Peyer's patch (tissue), 4 donors: Measurements from ENCODE around the gene CHAMP1.

Source experiments
- CTCF ChIP-seq, 6 experiments: fragments of 450-650 bp in 4 of 6; fragments of 200-600 bp in 2 of 6; sonication (generic) in 1 of 6; IDR thresholded peaks; one replicate each; pipeline ENCODE4 v1.5.1; 2017 to 2019; ENCODE audit warnings: antibody characterized with exemption in 6 of 6, mild to moderate bottlenecking in 3 of 6, moderate library complexity in 1 of 6
- POLR2A ChIP-seq, 2 donors: fragments of 450-650 bp; IDR thresholded peaks; one replicate each; pipeline ENCODE4 v1.5.1; 2017; ENCODE audit warnings: antibody characterized with exemption in 2 of 2, mild to moderate bottlenecking in 2 of 2, moderate library complexity in 2 of 2

GRCh38 chr13:114309086-114309485 lies 5.2 kb upstream of the CHAMP1 start:
- TF ChIP-seq POLR2A (IDR thresholded peaks at IDR 0.05), result no peak
- no peak for TF ChIP-seq CTCF (IDR thresholded peaks at IDR 0.05)
